Esophagus mucosa (tissue), 1 donor: Measurements from ENCODE around the gene TRIM2. TPM values are rescaled to one million over a fixed set of nuclear protein-coding genes. Genes with fewer than 3 reads are reported as not detected.
"Not testable (repeated sequence)": the region's sequence is repeated elsewhere in the genome, so short reads cannot be mapped to it uniquely, and the experiment has no call there.

Source experiments
- ATAC-seq: fragments of 200-7000 bp; cut with Tn5 transposase; one replicate; pipeline ENCODE4 v1.9.1; 2020
- total RNA-seq: library from RNA; stranded (reverse); gene quantifications from one replicate; pipeline ENCODE4 v1.2.4, GENCODE V29; 2023
- donor health status: DM: yes; HTN: yes; CAD: no.

TRIM2 gene
- 9.0 TPM for total RNA-seq

GRCh38 chr4:153204247-153204671 is at the start of gene TRIM2:
Gene TRIM2 (plus strand): TSS chr4:153204443. CDS start chr4:153204531, 88 bp downstream.
- ATAC-seq: peak; percentile 51

- ATAC-seq: no peak
These were observed 48.6 kb upstream of the TRIM2 start for GRCh38 chr4:153155686-153156085.

GRCh38 chr4:153156263-153156662 is 48.0 kb upstream of the TRIM2 start:
- no peak for ATAC-seq

- ATAC-seq: no peak
These were observed 47.5 kb upstream of the TRIM2 start for GRCh38 chr4:153156721-153157120.

- no peak for ATAC-seq
These were observed 45.2 kb upstream of the TRIM2 start for GRCh38 chr4:153159016-153159415.

GRCh38 chr4:153159728-153160221 is 44.5 kb upstream of the TRIM2 start:
- no peak for ATAC-seq

- no peak for ATAC-seq
These were observed 43.4 kb upstream of the TRIM2 start for GRCh38 chr4:153160821-153161220.

GRCh38 chr4:153161226-153161963 is 42.8 kb upstream of the TRIM2 start:
- no peak for ATAC-seq

- ATAC-seq: not testable (repeated sequence)
These were observed 39.0 kb upstream of the TRIM2 start for GRCh38 chr4:153165236-153165635.

- peak; percentile 17 for ATAC-seq
These were observed 37.3 kb upstream of the TRIM2 start for GRCh38 chr4:153166716-153167501.

- no peak for ATAC-seq
These were observed 34.5 kb upstream of the TRIM2 start for GRCh38 chr4:153169776-153170175.

- no peak for ATAC-seq
These were observed 33.8 kb upstream of the TRIM2 start for GRCh38 chr4:153170407-153170806.

- no peak for ATAC-seq
These were observed 29.2 kb upstream of the TRIM2 start for GRCh38 chr4:153174821-153175567.

GRCh38 chr4:153176938-153177337 is 27.3 kb upstream of the TRIM2 start:
- no peak for ATAC-seq

- no peak for ATAC-seq
These were observed 26.4 kb upstream of the TRIM2 start for GRCh38 chr4:153177841-153178240.

GRCh38 chr4:153179100-153179499 is 25.1 kb upstream of the TRIM2 start:
- no peak for ATAC-seq

GRCh38 chr4:153181293-153181692 is 22.9 kb upstream of the TRIM2 start:
- ATAC-seq: peak; percentile 68

- peak; percentile 85 for ATAC-seq
These were observed 22.5 kb upstream of the TRIM2 start for GRCh38 chr4:153181700-153182099.

- ATAC-seq: no peak
These were observed 21.1 kb upstream of the TRIM2 start for GRCh38 chr4:153183146-153183545.

- no peak for ATAC-seq
These were observed 18.9 kb upstream of the TRIM2 start for GRCh38 chr4:153185331-153185852.

- ATAC-seq: no peak
These were observed 18.1 kb upstream of the TRIM2 start for GRCh38 chr4:153186046-153186728.
